Fibroblast of lung (primary cell): ENCODE data around the gene WBP2.

Experiments used
- CTCF ChIP-seq, 2 donors: IDR thresholded peaks in 1 of 2; conservative IDR thresholded peaks in 1 of 2; 1 replicate in 1 of 2; 2 replicates in 1 of 2; pipeline ENCODE4 v1.5.1; 2011 to 2012; ENCODE audit warnings: low read length in 2 of 2, control low read depth in 1 of 2, inconsistent platforms in 1 of 2, low read depth in 1 of 2, mild to moderate bottlenecking in 1 of 2
- EZH2 ChIP-seq: IDR thresholded peaks from 2 replicates; pipeline ENCODE4 v1.5.1; 2012; ENCODE audit warnings: low read length, control low read depth, mild to moderate bottlenecking; ENCODE audit errors: missing control alignments

GRCh38 chr17:75861927-75862317 lies 6.8 kb upstream of the WBP2 start:
- TF ChIP-seq CTCF (conservative IDR thresholded peaks at IDR 0.05 in 1 of 2, IDR thresholded peaks at IDR 0.05 in 1 of 2; ENCODE audit: low read depth in 1 of 2, low read length in 2 of 2) (no peak), EZH2 (no peak)
